Epithelial cell of proximal tubule (primary cell): ENCODE results near the gene UROC1. TPM values are rescaled to one million over a fixed set of nuclear protein-coding genes. Genes with fewer than 3 reads are reported as not detected.

Experiments used
- DNase-seq: peaks from one replicate; pipeline ENCODE4 v3.0.0-alpha.2; 2011; ENCODE audit warnings: low read depth
- H3K4me3 ChIP-seq: 2 replicates; pipeline ENCODE4 v1.5.1; 2011; ENCODE audit warnings: low read depth, mild to moderate bottlenecking, low read length
- CTCF ChIP-seq: conservative IDR thresholded peaks from 2 replicates; pipeline ENCODE4 v1.5.1; 2012; ENCODE audit warnings: low read depth, mild to moderate bottlenecking, low read length
- total RNA-seq: library from RNA; depleted of rRNA; stranded (reverse); fragments of >200 nt; gene quantifications from 2 replicates; pipeline ENCODE4 v1.2.3, GENCODE V29; 2015

UROC1 gene
- total RNA-seq, 1 donor from 2014 or later = not detected

GRCh38 chr3:126525853-126526667 is 8.5 kb upstream of the UROC1 start:
- H3K4me3 ChIP-seq = no peak overlapping the region
- peak; percentile 25 for TF ChIP-seq CTCF
- no peak for DNase-seq

GRCh38 chr3:126525091-126525852 is 7.7 kb upstream of the UROC1 start:
- no peak for DNase-seq
- H3K4me3 ChIP-seq = no peak overlapping the region
- TF ChIP-seq CTCF = no peak

- no peak for TF ChIP-seq CTCF
- DNase-seq = no peak
- H3K4me3 ChIP-seq = peak overlapping the region; percentile 47
These were observed 6.9 kb upstream of the UROC1 start for GRCh38 chr3:126524429-126524988.

- H3K4me3 ChIP-seq = peak within 1 kb of the TSS; percentile 47
- no peak for TF ChIP-seq CTCF
- DNase-seq = no peak
These were observed 6.3 kb upstream of the UROC1 start, which contains the start of gene CHST13 for GRCh38 chr3:126523745-126524428. Gene CHST13, plus strand, starts transcription at chr3:126524155. Its CDS starts 178 bp downstream, at chr3:126524333.

- TF ChIP-seq CTCF = peak; percentile 86
- no peak overlapping the region for H3K4me3 ChIP-seq
- no peak for DNase-seq
These were observed 4.8 kb upstream of the UROC1 start for GRCh38 chr3:126522363-126522788.

GRCh38 chr3:126521122-126521891 is 3.7 kb upstream of the UROC1 start:
- no peak overlapping the region for H3K4me3 ChIP-seq
- TF ChIP-seq CTCF = no peak
- no peak for DNase-seq
